NCI-H128 (cell line): ENCODE data around the gene NEDD4L.
"Not testable (repeated sequence)": the region's sequence is repeated elsewhere in the genome, so short reads cannot be mapped to it uniquely, and the experiment has no call there.

Experiments used
- DNase-seq: peaks from one replicate; lab custom pipeline; 2025; ENCODE audit not compliant: unreplicated experiment; lab: John Stamatoyannopoulos, UW

The NEDD4L gene

GRCh38 chr18:58026857-58027256, 17.2 kb upstream of the NEDD4L start:
- DNase-seq: no peak

DNA sequence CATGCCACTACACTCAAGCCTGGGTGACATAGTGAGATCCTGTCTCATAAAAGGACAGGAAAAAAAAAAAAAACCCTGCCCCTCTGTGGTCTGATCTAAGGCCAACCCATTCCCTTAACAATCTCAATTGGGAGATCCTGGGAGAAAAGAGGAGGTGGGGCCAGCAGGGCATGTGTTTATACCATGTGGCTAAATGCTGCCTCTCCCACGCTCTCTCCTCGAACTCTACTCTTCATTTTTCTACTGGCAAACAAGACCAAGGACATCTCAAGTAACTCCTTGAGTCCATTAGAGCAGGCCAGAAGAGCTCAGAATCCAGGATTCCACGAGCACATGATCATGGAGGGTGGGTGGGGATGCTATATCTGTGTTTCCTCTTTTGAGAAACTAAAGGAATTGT, 16.7 kb upstream of the NEDD4L start:
- DNase-seq: no peak

GRCh38 chr18:58028109-58028784, 15.8 kb upstream of the NEDD4L start:
- no peak for DNase-seq

DNA sequence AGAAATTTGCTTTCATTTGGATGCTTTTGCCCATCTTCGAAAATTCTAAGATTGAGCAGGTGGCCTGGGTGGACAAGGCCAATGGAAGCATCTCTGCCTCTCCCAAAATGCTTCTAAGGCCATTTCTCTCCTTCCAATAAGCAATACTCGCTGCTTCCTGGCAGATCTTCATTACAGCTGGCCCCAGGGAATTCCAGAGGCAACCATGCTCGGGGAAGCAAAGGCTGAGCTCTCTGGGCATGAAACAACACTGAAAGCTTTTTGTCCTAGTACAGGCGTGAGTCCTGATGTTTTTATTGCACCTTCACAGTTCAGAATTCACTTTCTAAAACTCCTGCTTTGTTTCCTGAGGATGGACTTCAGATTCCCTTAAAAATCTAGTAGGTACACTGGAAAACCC, 11.8 kb upstream of the NEDD4L start:
- no peak for DNase-seq

DNA sequence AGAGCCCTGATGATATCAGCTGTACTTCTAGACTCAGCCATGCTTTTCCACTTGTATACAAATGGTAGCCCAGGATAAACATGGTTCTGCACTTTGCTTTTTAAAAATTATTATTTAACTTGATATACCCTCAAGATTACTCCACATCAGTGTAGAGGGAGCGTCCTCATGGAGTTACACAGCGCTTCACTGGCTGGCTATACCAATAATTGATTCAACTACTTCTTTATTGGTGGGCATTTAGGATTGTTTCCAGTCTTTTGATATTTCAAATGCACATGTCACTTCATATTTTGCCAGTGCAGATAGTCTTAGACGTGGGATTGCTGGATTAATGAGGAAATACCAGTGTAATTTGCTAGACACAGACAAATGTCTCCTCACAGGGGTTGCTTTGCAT, 10.8 kb upstream of the NEDD4L start:
- no peak for DNase-seq

- DNase-seq: no peak
Observed at GRCh38 chr18:58034370-58034769, 9.7 kb upstream of the NEDD4L start.

GRCh38 chr18:58037163-58037562, 6.9 kb upstream of the NEDD4L start:
- DNase-seq: no peak

- no peak for DNase-seq
Observed at GRCh38 chr18:58038063-58038462, 6.0 kb upstream of the NEDD4L start.

DNA sequence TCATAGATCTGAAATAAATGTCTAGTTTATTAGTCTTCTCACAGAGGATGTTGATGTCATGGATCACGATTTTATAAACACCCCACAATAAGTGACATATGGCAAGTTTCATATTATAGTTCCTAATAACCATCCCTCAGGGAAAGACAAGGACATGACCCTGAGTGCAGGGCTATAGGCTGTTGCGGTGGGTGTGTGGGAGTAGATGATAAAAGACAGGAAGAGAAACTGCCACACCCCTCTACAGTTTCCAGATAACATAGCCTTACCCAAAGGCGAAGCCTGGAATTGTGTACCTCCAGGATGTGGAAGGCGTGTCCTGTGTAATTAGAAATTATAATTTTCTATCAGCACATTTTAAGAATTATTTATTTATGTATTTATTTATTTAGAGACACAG, 2.4 kb upstream of the NEDD4L start:
- DNase-seq: no peak

- DNase-seq: no peak
Observed at GRCh38 chr18:58042826-58043490, 1.1 kb upstream of the NEDD4L start.

DNA sequence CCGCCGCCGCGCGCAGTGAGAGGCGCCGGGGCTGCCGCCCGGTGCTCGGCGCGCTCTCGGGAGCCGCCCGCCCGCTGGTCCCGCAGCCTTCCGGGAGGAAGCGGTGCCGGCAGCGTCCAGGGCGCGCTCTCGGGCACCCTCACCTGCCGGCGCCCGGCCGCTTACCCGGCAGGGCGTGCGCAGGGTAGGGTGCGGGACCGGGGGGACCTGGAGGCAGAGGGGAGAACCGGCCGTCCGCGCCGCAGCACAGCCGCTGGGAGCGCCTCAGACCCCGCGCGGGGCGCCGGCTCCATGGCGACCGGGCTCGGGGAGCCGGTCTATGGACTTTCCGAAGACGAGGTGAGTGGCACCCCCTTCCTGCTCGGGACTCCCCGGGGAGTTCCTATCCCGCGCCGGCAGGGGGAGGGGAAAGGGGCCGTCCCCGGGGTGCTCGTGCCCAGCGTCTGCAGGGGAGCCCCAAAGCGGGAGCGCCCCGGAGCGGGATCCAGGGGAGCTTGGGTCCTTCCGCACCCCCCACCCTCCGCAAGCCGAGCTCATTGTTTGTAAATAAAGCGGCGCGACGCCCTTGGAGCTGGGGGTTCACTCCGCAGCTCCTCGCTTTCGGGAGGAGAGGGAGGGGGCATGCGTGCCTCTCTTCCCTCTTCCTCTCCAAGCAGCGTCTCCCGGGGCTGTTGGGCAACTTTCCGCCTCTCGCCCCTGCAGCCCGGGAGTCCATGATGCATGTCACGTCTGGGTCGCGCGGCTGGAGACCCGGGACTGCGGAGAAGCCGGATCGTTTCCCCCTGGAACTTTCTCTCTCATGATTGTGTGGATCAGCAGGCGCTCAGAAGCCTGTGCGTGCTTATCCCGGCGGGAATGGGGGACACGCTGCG, 580 bp downstream of the NEDD4L start:
- no peak for DNase-seq

- peak; percentile 88 for DNase-seq
Observed at GRCh38 chr18:58045242-58046092, 1.4 kb downstream of the NEDD4L start.

DNA sequence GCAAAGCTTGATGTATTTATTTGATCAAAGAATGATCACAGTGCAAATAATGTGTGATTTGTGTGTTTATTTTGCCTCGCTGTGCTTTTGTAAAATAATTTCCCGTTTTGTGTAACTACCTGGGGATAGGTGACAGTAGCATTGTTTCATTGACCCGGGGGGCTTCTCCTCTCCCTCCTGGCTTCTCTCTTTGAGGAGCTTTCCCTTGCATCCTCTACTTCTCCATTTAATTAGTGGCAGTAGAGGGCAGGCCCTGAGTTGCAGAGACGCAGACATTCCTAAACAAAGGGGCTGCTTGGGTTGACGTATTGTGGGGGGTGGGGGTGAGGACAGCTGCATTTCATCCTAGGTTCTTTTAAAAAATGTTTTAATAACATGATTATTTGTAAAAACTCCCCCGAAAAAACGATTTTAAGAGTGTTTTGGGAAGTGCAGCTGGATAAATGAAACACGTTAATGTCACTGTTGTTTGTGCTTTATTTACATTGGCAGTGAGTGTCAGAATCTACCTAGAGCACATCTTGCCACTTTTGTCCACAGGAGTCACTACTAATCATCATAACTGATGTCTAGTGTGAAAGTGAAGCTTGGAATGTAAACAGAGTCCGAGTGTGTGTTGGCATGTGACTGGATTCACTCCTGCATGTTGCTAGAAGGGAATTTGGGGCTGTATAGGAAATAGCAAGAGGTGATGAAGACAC, 2.2 kb downstream of the NEDD4L start:
- DNase-seq: no peak

- no peak for DNase-seq
Observed at GRCh38 chr18:58046794-58047555, 2.9 kb downstream of the NEDD4L start.

- DNase-seq: no peak
Observed at GRCh38 chr18:58047556-58047882, 3.5 kb downstream of the NEDD4L start.

GRCh38 chr18:58048081-58048642, 4.1 kb downstream of the NEDD4L start:
- no peak for DNase-seq

GRCh38 chr18:58049000-58049688, 5.1 kb downstream of the NEDD4L start:
- no peak for DNase-seq

DNA sequence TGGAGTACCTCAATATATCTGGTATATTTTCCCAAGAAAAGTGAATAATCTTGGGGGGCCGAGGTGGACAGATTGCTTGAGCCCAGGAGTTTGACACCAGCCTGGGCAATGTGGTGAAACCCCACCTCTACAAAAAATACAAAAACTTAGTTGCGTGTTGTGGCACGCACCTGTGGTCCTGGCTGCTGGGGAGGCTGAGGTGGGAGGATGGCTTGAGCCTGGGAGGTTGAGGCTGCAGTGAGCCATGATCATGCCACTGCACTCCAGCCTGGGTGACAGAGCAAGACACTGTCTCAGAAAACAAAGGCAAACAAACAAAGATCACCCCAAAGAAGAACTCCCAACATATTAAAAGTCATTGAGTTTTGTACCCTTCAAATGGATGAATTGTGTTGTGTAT, 6.9 kb downstream of the NEDD4L start:
- DNase-seq: not testable (repeated sequence)
